ENCODE measurements around the gene HSPBAP1. TPM values are rescaled to one million over a fixed set of nuclear protein-coding genes. Genes with fewer than 3 reads are reported as not detected.
"Not testable (repeated sequence)": the region's sequence is repeated elsewhere in the genome, so short reads cannot be mapped to it uniquely, and the experiment has no call there.

HSPBAP1 gene
- total RNA-seq, 4 donors from 2014 or later = 1.2 to 22.8 (median 10.3) TPM

DNA sequence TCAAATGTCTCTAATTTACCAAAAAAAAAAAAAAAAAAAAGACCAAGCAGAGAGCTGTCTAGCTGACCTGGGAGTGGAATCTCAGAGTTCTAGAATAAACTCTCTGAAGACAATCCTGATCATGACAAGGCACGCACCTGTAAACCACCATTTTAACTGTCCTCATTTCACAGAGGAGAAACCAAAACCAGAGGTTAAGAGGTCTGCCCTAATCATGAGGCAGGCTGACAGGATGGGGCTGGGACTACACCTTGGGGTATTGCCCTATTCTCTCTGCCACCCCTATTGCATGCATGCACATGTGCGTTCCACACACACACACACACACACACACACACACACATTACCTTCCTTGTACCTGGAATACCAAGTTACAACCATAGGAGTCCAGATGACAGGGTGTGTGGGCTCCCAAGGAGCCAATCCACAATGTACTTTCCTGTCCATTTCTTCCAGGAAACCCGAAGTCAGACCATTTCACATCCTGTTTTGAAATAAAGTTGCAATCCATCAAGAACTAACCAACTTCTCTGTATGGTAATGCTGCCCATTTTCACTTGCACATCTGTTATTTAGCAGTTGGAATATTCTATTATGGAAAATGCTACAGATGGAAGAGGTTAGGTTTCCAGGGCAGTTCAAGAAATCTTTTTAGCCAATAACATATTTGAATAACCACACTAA, 34.6 kb downstream of the HSPBAP1 start:
- intact Hi-C loops (cut with DNase I; ENCODE audit: low total_unique reads) = no loop called here
- in situ Hi-C loops (cut with MboI; ENCODE audit: low pct_ligation_motif_present in 1 of 4, low pct_unique_long_range_greater_than_20kb in 1 of 4, low sequenced_read_pairs in 3 of 4) = no loop called here
- TF ChIP-seq, protein P1, sequence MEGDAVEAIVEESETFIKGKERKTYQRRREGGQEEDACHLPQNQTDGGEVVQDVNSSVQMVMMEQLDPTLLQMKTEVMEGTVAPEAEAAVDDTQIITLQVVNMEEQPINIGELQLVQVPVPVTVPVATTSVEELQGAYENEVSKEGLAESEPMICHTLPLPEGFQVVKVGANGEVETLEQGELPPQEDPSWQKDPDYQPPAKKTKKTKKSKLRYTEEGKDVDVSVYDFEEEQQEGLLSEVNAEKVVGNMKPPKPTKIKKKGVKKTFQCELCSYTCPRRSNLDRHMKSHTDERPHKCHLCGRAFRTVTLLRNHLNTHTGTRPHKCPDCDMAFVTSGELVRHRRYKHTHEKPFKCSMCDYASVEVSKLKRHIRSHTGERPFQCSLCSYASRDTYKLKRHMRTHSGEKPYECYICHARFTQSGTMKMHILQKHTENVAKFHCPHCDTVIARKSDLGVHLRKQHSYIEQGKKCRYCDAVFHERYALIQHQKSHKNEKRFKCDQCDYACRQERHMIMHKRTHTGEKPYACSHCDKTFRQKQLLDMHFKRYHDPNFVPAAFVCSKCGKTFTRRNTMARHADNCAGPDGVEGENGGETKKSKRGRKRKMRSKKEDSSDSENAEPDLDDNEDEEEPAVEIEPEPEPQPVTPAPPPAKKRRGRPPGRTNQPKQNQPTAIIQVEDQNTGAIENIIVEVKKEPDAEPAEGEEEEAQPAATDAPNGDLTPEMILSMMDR (IDR thresholded peaks at IDR 0.05) = no peak
- no peak for TF ChIP-seq POLR2AphosphoS5 (IDR thresholded peaks at IDR 0.05)
- TF ChIP-seq POLR2A (IDR thresholded peaks at IDR 0.05) = no peak
- TF ChIP-seq EP300 (IDR thresholded peaks at IDR 0.05; ENCODE audit: low read depth) = no peak
- Histone ChIP-seq H3K4me1 (no peaks in the 10 kb centered on the region), H3K4me3 (no peak overlapping the region), H3K9me3 (no peaks in the 10 kb centered on the region), H3K36me3 (no peaks in the 10 kb centered on the region), H3K27me3 (no peaks in the 10 kb centered on the region), H3K27ac (no peak overlapping the region)
- no peak for DNase-seq
- WGBS, 2 donors (ENCODE audit: low coverage in 1 of 2) = 43 to 83% methylated on average over 1 to 3 of the region's 3 CpGs

DNA sequence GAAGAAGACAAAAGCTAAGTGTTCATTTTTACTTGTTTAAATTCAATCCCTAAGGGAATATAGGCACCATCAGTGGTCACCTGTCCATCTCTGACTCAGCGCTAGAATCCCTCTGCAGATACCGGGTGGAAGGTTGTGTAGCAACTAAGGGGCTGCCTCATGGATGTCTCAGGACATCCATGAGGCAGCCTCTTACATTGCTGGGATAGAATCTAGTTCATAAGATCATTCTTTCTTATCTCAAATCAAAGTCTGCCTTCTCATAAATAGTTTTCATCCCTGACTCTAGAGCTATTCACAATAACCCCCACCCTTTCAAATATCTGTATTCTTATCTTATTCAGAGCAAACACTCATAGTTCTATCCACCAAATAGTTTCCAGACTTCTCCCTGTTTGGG, 38.1 kb downstream of the HSPBAP1 start:
- H3K4me3 ChIP-seq = no peak overlapping the region
- H3K4me1 ChIP-seq = no peaks in the 10 kb centered on the region
- no peaks in the 10 kb centered on the region for H3K9me3 ChIP-seq
- H3K27me3 ChIP-seq = no peaks in the 10 kb centered on the region
- H3K36me3 ChIP-seq = peaks cover 0 to 4% (median 1%) of the 10 kb centered on the region in 4 donors
- WGBS, 2 donors (ENCODE audit: low coverage in 1 of 2) = 85 to 92% methylated on average over 2 of the region's 2 CpGs
- DNase-seq = no peak
- TF ChIP-seq EP300 (IDR thresholded peaks at IDR 0.05; ENCODE audit: low read depth) = no peak
- TF ChIP-seq, protein P1 (IDR thresholded peaks at IDR 0.05) = no peak
- TF ChIP-seq POLR2A (IDR thresholded peaks at IDR 0.05) = no peak
- TF ChIP-seq POLR2AphosphoS5 (IDR thresholded peaks at IDR 0.05) = no peak
- no peak overlapping the region for H3K27ac ChIP-seq
- intact Hi-C loops (cut with DNase I; ENCODE audit: low total_unique reads) (no loop called here), in situ Hi-C loops (cut with MboI; ENCODE audit: low pct_ligation_motif_present in 1 of 4, low pct_unique_long_range_greater_than_20kb in 1 of 4, low sequenced_read_pairs in 3 of 4) (no loop called here)

DNA sequence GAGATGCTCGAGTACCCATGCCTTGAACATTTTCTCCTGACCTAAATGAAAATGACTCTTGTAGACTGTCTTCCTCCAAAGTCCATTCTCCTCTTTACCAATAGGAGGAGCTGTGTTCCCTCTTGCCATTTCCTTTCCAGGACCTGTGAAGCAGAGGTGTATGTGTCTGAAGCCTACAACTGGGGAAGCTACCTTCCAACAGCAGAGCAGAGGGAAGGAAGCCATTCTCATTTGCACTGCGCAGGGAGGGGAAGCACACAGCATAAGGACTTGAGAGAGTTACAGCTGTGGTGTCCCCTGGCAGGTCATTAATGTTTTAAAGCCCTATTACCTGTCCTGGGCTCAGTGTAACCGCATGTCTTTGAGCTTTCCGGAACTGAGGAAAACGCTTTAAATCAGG, 38.7 kb downstream of the HSPBAP1 start:
- Histone ChIP-seq H3K4me3 (no peak overlapping the region), H3K4me1 (no peaks in the 10 kb centered on the region), H3K27me3 (no peaks in the 10 kb centered on the region), H3K36me3 (peaks cover 0 to 6% (median 2%) of the 10 kb centered on the region in 4 donors), H3K27ac (no peak overlapping the region), H3K9me3 (no peaks in the 10 kb centered on the region)
- in situ Hi-C loops (cut with MboI; ENCODE audit: low pct_ligation_motif_present in 1 of 4, low pct_unique_long_range_greater_than_20kb in 1 of 4, low sequenced_read_pairs in 3 of 4) (no loop called here), intact Hi-C loops (cut with DNase I; ENCODE audit: low total_unique reads) (no loop called here)
- DNase-seq = no peak
- TF ChIP-seq EP300 (IDR thresholded peaks at IDR 0.05; ENCODE audit: low read depth) (no peak), POLR2AphosphoS5 (IDR thresholded peaks at IDR 0.05) (no peak), POLR2A (IDR thresholded peaks at IDR 0.05) (no peak)
- TF ChIP-seq, protein P1 (IDR thresholded peaks at IDR 0.05) = peak; percentile 63 to 77 (median 72)
- WGBS, 2 donors (ENCODE audit: low coverage in 1 of 2) = 77 to 81% methylated on average over 5 of the region's 5 CpGs

DNA sequence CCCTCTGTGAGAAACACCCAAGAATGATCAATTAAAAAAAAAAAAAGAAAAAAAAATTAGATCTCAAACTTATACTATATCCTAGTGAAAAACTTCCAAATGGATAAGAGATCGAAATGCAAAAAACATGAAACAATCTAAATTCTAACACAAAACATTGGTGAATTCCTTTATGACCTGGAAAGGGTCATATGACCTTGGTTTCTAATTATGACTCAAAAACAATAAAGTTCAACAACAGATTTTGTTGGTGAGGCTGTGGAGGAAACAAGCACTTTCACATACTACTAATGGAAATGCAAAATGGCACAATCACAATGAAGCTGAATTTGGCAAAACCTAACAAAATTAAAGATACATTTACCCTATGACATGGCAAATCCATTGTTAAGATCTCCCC, 45.3 kb downstream of the HSPBAP1 start:
- H3K27me3 ChIP-seq = no peaks in the 10 kb centered on the region
- no peak overlapping the region for H3K27ac ChIP-seq
- TF ChIP-seq POLR2A (IDR thresholded peaks at IDR 0.05) (no peak), POLR2AphosphoS5 (IDR thresholded peaks at IDR 0.05) (no peak), EP300 (IDR thresholded peaks at IDR 0.05; ENCODE audit: low read depth) (no peak)
- TF ChIP-seq, protein P1 (IDR thresholded peaks at IDR 0.05) = no peak
- no peak for DNase-seq
- H3K4me3 ChIP-seq = no peak overlapping the region
- no peaks in the 10 kb centered on the region for H3K4me1 ChIP-seq
- H3K36me3 ChIP-seq = peaks cover 0 to 12% (median 2%) of the 10 kb centered on the region in 4 donors
- no peaks in the 10 kb centered on the region for H3K9me3 ChIP-seq
- in situ Hi-C loops (cut with MboI; ENCODE audit: low pct_ligation_motif_present in 1 of 4, low pct_unique_long_range_greater_than_20kb in 1 of 4, low sequenced_read_pairs in 3 of 4) (no loop called here), intact Hi-C loops (cut with DNase I; ENCODE audit: low total_unique reads) (no loop called here)
- WGBS, 2 donors (ENCODE audit: low coverage in 1 of 2) = 80 to 100% methylated on average over 1 of the region's 1 CpG

DNA sequence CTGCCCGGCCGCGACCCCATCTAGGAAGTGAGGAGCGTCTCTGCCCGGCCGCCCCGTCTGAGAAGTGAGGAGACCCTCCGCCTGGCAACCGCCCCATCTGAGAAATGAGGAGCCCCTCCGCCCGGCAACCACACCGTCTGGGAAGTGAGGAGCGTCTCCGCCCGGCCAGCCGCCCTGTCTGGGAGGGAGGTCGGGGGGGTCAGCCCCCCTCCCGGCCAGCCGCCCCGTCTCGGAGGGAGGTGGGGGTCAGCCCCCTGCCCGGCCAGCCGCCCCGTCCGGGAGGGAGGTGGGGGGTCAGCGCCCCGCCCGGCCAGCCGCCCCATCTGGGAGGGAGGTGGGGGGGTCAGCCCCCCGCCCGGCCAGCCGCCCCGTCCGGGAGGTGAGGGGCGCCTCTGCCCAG, 46.3 kb downstream of the HSPBAP1 start:
- in situ Hi-C loops (cut with MboI; ENCODE audit: low pct_ligation_motif_present in 1 of 4, low pct_unique_long_range_greater_than_20kb in 1 of 4, low sequenced_read_pairs in 3 of 4) = not testable (repeated sequence)

More for the DNA sequence above, 46.3 kb downstream of the HSPBAP1 start:
- H3K27ac ChIP-seq; H3K9me3 ChIP-seq; DNase-seq; H3K27me3 ChIP-seq; H3K4me1 ChIP-seq; H3K4me3 ChIP-seq; intact Hi-C loops (cut with DNase I; ENCODE audit: low total_unique reads): not testable (repeated sequence)
- peaks cover 0 to 14% (median 0%) of the 10 kb centered on the region in 4 donors for H3K36me3 ChIP-seq
- WGBS, 2 donors (ENCODE audit: low coverage in 1 of 2) = 91% methylated on average over 8 of the region's 35 CpGs; no CpG with 5 or more reads in 1 of the 2 donors
